HG03139 (cell line): Measurements from ENCODE around the gene PILRB.
"Not testable (repeated sequence)": the region's sequence is repeated elsewhere in the genome, so short reads cannot be mapped to it uniquely, and the experiment has no call there.

Source experiments
- ATAC-seq: cut with Tn5 transposase; IDR thresholded peaks from one replicate; pipeline ENCODE4 v1.9.1; 2021; ENCODE audit not compliant: unreplicated experiment

The PILRB gene

GRCh38 chr7:100353685-100354330 is 4.1 kb upstream of the PILRB start:
- no peak for ATAC-seq

DNA sequence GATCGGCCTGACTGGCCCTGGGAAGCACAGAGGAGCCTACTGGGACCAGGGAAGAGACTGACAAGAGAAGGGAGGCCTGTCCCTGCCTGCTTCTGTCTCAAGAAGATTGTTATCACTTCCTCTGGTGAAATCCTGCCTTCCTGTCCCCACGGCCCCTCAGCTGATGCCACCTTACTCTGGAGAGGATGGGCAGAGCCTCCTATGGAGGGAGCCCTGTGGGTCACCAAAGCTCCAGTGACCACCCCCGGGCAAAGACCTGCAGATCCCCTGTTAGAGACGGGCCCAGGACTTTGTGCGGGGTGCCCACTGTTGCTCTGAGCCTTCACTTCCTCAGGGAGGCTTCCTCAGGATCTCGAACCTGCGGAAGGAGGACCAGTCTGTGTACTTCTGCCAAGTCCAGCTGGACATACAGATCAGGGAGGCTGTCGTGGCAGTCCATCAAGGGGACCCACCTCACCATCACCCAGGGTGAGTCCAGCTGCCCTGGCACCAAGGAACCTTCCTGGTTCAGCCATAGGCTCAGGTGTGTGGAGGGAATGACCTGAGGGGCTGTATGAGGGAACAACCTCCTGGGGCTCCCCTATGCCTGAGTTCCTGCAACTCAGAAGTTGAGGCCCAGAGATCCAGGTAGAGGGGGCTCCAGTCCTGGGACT is 1.4 kb upstream of the PILRB start:
- ATAC-seq, result no peak

DNA sequence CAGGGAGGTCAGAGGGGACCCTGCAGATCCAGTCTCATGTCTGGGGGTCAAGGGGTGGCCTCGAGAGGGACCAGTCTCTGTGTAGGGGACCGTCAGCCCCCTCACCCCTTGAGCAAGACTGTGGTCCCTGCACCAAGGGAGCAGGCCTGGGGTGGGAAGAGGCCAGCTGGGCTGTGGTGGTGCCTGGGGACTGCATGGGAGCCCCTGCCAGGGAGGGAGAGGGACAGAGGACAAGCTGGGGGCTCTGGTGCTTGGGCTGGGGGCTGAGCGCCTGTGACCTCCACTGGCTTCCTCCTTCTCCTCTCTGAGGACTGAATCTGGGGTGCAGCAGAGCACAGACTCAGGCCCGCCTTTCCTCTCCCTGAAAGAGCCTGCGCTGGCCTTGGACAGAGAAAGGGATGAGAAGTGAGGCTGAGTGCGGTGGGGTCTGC is 771 bp upstream of the PILRB start:
- ATAC-seq, result no peak

GRCh38 chr7:100358857-100359212 is 918 bp downstream of the PILRB start:
- no peak for ATAC-seq

GRCh38 chr7:100360135-100360854 is 2.4 kb downstream of the PILRB start:
- no peak for ATAC-seq

- no peak for ATAC-seq
These were observed 5.2 kb downstream of the PILRB start for GRCh38 chr7:100363098-100363497.

DNA sequence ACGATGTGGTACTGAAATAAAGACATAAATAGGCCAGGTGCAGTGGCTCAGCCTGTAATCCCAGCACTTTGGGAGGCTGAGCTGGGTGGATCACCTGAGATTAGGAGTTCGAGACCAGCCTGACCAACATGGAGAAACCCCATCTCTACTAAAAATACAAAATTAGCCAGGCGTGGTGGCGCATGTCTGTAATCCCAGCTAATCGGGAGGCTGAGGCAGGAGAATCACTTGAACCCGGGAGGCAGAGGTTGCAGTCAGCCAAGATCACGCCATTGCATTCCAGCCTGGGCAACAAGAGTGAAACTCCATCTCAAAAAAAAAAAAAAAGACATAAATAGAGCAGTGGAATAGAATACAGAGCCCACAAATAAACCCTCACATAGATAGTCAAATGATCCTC is 5.9 kb downstream of the PILRB start:
- not testable (repeated sequence) for ATAC-seq

DNA sequence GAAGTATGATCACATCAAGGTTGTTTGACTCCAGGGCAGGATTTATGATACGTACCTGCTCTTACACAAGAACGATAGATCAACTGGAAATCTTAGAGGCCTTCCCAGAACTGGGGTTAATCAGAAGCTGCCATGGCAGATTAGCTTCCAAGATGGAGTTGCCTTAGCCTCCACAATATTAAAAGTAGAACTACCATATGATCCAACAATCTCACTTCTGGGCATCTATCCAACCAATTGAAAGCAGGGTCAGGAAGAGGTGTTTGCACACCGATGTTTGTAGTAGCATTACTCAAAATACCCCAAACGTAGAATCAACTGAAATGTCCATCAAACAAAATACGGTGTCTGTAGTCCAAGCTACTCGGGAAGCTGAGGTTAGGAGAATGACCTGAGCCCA is 6.6 kb downstream of the PILRB start:
- no peak for ATAC-seq

- ATAC-seq, result not testable (repeated sequence)
These were observed 8.1 kb downstream of the PILRB start for GRCh38 chr7:100365998-100366367.

- no peak for ATAC-seq
These were observed 8.7 kb downstream of the PILRB start for GRCh38 chr7:100366411-100367250.

- ATAC-seq, result no peak
These were observed 9.3 kb downstream of the PILRB start for GRCh38 chr7:100367251-100367620.

GRCh38 chr7:100367676-100368613 is 10.0 kb downstream of the PILRB start:
- ATAC-seq, result no peak

GRCh38 chr7:100369105-100369504 is 11.2 kb downstream of the PILRB start:
- peak; percentile 40 for ATAC-seq

DNA sequence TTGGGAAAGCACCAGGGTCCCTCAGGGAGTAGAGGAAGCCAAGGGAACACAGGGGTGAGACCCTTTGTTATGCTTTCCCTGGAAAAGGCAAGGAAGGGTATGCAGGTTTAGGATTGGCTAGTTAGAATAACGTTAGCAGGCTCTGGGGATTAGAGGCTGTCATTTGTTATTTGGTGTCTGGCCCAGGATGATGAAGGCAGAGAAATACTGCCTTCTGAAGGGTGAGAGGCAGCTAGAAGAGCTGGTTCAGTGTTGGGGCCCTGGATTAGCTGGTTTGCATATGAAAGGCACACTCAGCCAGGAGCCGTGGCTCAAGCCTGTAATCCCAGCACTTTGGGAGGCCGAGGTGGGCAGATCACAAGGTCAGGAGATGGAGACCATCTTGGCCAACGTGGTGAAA is 12.4 kb downstream of the PILRB start:
- ATAC-seq, result no peak

DNA sequence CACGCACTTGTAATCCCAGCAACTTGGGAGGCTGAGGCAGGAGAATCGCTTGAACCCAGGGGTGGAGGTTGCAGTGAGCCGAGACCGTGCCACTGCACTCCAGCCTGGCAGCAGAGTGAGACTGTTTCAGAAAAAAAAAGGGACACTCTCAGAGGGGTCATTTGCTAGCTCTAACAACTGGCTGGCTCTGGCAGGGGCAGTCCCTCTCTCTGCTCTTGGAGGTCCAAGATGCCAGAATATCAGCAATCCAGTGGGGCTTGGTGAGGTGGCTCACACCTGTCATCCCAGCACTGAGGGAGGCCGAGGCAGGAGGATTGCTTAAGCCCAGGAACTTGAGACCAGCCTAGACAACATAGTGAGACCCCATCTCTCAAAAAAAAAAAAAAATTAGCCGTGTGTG is 12.8 kb downstream of the PILRB start:
- no peak for ATAC-seq

GRCh38 chr7:100371561-100372171 is 13.7 kb downstream of the PILRB start:
- ATAC-seq, result no peak

- ATAC-seq, result no peak
These were observed 14.3 kb downstream of the PILRB start for GRCh38 chr7:100372256-100372655.

DNA sequence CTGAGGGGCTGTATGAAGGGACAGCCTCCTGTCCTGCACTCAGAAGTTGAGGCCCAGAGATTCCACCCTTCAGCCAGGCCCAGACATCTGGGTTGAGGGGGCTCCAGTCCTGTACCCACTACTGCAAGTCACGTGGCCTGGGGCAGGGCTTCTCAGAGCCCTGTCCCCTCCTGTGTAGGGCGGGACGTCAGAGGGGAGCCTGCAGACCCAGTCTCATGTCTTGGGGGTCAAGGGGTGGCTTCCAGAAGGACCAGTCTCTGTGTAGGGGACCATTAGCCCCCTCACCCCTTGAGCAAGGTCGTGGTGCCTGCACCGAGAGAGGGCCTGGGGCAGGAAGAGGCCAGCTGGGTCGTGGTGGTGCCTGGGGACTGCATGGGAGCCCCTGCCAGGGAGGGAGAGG is 14.8 kb downstream of the PILRB start:
- ATAC-seq, result no peak

GRCh38 chr7:100373261-100373831 is 15.4 kb downstream of the PILRB start, which contains the start of gene PILRA:
Gene PILRA, plus strand, starts transcription at chr7:100373487. Its CDS starts 170 bp downstream, at chr7:100373657.
- ATAC-seq, result no peak
